GM18502 (cell line): ENCODE measurements around the gene CD58.

ENCODE experiments used
- ATAC-seq: cut with Tn5 transposase; IDR thresholded peaks from one replicate; pipeline ENCODE4 v1.9.1; 2021; ENCODE audit warnings: mild to moderate bottlenecking; ENCODE audit not compliant: unreplicated experiment, poor library complexity

The CD58 gene

DNA sequence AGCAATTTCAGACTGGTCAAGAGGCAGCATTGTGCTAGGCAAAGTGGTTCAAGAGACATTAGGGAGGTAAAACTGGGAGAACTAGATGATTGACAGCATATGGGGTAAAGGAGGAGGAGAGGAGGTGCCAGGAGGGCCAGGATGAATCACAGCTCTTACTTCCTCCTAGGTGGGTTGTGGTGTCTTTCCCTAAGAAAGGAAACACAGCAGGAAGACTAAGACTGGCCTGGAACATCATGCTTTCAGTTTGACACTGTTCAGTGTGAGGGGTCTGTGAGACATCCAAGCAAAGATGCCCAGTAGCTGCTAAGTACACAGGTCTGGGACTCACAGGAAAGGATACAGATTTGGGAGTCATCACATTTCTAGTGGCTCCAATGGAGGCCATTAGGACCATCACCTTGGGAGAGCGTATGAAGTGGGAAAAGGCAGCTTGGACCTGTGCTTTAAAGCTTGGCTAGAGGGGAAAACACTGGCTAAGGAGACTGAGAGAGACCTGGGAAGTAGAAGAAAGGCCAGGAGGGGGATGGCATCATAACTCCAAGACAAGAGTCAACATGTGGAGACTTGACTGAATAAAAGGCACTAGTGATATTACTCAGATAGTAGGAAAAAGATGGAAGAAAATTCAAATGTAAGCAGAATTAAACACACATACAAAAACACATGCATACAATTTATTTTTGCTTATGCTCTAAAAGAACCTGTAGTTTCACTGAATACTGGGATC, 17.3 kb downstream of the CD58 start:
- ATAC-seq: no peak

DNA sequence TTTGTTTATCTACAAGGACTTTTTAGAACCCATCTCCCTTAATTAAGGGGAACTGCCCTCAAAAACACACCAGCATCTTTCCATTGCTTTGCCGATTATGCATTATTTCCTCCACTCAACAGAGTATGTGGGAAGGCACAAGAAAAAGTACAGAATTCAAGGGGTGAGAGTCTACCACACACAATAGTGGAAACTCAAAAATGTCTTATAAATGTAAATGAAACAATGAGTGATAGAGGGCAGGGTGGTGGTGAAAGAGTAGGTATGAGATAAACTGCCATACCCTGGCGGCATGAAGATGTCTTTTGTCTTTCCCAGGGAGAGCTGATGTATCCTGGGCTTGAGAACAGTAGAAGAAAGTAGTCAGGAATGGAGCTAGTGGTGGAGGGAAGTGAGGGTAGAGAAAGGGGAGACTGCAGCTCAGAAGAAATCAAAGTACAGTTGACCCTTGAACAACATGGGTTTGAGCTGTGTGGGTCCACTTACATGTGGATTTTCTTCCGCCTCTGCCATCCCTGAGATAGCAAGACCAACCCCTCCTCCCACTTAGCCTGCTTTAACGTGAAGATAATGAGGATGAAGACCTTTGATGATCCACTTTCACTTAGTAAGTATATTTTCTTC, 24.4 kb downstream of the CD58 start:
- ATAC-seq: no peak

DNA sequence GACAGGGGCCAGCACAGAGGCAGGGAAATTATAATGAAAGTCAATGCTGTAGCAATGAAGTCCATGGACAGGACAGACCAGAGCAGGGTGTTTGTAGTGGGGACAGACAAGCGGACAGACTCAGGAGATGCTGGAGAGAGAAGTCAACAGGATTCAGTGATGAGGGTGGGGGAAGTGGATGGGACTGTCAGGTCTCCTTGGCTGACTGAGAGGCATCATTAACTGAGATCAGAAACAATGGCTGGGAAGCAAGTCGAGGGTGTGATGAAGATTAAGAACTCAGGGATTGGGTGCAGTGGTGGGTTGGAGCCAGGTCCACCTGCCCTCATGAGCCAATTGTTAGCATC, 25.5 kb downstream of the CD58 start:
- peak; percentile 4 for ATAC-seq

DNA sequence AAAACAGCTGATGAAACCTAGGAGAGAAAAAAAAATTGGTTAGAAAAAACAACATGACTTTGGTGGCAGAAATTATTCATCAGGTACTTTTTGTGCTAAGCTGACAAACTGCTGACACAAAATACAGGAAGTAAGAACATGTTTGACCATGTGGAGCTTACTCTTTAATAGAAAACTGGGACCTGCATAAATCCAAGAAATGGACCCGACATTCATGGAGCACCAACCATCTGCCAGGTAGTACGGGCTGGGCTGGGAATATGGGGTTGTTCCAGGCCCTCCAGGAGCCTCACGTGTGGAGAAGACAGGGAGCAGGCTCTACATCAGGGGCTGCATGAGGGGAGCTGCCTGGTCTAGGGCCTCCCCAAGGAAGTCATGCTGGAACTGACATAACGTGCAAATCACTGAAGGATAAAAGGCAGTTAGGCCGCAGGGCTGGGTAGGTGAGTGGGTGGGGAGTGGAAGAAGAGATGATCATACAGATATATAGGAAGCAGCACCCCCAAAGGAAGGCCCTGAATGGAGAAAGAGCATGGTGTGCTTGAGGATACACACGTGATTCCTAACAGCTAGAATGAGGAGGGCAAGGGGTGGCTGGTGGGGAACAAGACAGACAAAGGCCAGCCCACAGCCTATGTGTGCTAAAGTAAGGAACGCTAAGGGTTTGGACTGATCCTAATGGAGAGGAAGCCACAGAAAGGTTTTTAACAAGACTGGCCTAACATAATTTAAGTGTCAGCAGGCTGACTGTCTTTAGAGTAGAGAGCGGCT, 26.1 kb downstream of the CD58 start:
- peak; percentile 63 for ATAC-seq

DNA sequence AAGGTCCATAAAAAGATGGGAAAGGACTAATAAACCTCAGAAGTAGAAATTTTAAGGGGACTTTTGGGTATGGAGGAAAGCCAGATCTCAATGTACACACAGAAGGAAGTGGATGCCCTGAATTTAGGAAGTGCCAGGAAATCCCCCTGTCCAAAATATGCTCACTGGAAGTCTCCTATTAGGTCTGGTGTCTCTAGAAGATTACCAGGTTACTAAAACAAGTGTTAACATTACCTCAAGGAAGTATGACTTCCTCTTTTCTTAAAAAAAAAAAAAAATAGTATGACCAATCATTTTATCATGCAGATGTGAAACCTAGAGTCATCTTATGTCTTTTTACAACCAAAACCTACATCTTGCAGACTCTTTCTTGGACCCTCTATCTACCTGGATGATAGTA, 30.7 kb downstream of the CD58 start:
- ATAC-seq: peak; percentile 50

DNA sequence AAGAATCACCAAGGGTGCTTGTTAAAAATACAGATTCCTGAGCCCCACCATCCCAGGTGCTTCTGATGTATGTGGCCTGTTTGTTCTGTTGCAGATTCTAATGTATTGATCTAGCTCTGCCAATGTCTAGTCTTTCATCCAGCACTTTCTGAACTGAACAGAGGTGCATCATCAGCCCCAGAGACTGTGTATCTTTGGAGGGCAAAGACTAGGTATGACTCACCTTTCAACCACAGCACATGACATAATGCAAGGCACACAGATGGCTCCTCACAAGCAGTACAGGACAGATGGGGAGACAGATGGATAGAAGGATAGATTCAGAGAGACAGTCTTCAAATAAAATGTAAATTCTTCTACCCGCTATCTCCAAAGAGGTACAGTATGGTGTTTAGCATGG, 32.3 kb downstream of the CD58 start:
- ATAC-seq: peak; percentile 85

DNA sequence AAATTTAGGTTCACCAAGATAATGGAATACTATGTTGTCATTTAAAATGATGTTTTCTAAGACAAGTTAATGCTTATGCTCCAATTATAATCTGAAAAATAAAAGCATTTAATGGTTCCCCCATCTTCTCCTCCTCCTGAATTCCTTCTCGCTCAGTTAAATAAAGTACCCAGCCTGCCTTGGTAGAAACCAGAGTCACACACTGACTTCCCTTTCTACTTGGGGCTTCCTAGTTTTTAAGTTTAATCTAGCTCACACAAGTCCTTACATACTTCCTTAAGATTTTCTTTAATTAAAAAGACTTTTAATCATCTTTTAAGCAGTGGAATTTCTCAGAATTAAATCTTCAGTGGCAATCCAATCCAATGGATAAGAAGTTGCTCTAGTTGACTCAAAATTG, 32.9 kb downstream of the CD58 start:
- no peak for ATAC-seq

DNA sequence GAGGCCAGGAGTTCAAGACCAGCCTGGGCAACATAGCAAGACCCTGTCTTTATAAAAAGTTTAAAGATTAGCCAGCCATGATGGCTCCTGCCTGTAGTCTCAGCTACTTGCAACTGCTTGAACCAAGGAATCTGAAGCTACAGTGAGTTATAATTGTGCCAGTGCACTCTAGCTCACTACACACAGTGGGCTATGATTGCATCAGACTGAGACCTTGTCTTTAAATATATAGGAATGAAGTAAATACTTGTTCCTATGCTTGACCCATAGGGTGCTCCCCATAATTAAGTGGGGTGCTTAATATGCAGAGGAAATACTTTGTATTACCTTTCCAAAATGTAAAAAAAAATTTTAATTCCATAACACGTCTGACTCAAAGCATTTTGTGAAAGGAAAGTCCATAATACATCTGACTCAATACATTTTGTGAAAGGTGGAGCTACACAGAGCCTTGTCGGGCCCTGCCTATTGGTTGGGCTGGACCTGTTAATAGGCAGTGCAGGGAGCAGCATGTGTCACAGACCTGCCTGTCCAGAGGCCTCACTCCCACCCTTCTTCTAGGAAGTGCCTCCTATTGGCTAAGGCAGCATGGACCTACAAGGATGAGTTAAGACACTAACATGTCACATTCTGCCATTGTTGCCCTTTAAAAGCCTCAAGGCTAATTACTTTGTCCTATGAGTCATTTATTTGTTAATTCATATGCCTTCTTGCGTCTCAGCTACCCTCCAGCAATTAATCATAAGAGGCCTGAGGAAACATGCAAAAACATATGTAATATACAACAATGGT, 33.6 kb downstream of the CD58 start:
- no peak for ATAC-seq

DNA sequence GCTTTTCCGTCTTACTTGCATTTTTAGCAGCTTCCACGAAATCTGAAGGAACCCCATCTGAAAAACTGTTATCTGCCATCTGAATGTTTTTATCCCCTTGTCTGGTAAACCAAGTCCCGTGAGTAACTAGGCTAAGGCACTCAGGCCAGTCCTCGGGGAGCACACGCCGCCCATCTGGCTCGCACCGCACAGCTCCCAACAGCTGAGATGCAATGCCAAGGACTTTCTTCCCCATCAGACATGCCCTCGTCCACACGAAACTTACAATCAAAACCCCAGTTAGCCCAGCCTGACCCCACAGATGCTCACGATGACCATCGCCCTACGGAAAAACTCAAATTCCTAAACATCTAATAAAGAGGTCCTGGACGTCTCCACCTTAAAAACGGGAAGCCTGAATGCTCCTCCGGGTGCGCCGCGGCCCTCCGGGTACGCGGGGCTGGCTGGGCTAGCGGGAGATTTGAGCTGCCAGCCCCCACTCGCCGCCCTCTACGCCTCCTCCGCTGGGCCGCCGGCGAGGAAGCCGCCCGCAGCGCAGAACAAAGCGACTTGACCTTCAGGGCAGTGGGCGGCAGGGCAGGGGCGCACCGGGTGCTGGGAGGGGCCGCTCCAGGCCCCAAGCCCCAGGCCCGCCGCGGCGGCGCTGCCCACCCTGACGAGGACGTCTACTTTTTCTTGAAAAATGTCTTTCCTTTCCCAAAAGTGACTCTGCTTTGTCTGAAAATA, 36.6 kb downstream of the CD58 start:
- no peak for ATAC-seq

DNA sequence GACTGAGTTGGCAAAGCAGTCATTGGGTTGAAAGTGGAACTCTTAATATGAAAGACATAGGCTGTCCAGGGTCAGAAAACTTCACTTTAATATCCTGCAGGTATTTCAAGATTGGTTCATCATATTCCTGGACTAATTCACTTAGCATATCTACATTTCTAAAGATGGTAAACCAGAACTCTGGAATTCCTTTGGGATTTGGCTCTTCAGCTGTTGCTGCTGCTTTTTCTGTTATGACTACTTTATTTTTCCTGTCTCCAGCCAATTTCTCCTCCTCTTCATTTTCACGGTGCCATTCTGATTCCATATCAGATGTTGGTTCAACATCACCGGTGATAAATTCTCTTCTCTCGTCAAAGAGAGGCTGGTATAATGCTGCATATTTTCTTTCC, 37.4 kb downstream of the CD58 start:
- no peak for ATAC-seq

DNA sequence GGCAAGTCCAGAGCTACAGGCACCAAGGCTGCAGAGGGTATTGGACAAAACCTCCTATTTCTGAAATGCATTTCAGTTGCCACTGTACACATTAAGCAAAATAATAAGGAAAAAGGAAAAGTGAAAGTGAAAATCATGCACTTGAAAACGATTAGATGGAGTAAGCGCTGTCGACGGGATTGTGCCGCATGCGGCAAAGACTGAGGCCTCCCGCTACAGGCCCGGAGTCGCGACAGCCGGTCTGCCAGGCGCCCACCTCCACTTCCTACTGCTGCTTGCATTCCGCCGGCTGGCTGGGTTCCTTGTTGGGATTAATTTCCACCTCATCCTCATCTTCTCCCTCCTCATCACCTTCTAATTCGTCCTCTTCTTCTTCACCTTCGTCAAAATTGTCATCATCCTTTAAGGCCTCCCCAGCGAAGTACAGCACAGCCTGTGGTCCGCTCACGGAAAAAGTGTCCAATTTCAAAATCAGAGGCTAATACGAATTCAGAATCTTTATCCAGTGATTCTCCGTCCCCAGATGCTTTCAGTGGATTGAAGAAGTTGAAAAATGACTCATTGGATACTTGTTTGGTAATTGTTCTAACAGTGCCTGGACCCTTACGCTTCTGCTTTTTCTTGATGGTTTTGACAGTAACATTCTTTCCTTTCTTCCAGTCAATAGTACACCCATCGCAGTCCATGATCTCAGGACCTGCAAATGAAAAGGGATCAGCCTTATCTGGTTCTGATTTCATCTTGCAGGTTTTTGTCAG, 38.0 kb downstream of the CD58 start:
- no peak for ATAC-seq

DNA sequence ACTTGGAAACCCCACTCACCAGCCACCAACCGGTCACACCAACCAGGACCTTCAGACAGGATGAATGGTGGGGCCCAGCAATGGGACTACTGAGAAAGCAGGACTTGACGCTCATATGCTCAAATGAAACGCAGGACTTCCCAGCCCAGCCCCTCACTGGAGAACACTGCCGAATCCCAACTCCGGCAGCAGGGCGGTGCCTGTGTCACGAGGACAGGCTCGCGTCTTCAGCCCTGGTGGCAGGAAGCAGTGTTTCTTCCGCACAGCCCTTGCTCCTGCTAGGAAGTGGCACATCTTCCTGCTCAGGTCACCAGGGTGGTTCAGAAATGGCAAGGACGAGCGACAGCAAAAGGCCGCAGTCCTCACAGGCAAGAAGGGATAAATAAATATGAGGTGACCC, 38.9 kb downstream of the CD58 start:
- ATAC-seq: no peak

DNA sequence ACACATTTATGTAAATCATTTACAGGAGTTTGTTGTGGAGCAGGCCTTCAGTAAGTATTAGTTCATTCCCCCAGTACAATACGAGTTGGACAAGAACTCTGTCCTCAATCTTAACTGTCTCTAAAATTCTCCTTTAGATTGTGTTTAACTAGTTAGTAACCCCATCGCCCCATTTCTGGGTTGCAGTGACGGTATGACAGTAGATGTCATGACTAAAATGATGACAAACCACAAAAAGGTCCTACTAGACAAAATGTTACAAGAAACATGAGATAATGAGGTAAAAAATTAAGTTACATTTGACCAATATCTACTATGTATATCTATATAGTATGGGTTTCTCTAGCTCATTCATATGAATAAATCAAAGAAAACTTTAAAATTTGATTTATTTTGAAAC, 41.1 kb downstream of the CD58 start:
- ATAC-seq: no peak

DNA sequence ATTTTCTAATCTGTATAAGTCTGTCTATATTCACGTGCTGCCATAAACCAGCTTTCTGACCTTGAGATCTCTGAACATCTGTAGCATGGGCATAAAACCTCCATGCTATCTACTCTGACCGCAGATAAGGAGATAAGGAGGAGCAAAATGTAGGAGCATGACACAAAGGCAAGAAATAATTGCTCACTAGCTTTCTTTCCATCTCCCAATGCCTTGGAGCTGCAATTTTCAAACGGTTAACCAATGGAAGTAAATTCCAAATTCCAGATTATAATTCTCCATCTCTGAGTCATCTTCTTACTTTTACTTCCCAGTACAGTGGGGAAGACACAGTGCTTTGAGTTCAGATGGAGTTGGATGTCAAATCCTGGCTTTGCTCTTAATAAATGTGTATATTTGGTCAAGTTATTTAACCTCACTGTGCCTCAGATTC, 41.6 kb downstream of the CD58 start:
- ATAC-seq: no peak

DNA sequence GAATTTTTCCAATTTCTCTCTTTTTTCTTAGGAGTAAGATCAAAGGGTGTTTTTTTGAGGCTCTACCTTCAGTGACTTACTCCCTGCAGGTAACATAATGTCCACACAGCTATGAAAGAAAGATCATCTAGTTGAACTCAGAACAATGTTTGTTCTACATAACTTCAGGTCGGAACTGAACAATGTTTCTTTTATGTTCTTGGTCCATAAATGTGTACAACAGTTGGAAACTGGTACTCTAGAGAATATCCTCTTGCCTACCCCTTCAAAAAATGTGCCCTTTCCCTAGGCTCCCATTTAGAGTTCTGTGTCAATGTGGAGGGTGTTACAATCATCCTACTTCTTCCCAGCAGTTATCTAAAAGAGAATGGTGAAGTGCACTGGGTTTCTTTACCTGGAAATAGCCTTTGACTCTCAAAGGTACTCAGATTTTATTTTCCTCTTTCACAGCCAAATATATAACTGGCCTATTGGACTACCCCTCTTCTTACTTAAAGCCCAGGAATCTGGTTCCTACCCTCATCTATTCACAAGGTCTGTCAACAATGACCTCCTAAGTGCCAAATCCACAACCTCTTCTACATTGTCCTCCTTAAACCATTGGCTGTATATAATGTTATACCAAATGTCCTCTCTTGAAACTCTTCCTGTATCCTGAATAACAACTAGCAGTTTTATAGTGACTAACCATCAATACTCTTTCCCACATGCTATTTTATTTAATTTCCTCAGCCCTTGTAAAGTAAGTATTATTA, 42.3 kb downstream of the CD58 start:
- no peak for ATAC-seq

DNA sequence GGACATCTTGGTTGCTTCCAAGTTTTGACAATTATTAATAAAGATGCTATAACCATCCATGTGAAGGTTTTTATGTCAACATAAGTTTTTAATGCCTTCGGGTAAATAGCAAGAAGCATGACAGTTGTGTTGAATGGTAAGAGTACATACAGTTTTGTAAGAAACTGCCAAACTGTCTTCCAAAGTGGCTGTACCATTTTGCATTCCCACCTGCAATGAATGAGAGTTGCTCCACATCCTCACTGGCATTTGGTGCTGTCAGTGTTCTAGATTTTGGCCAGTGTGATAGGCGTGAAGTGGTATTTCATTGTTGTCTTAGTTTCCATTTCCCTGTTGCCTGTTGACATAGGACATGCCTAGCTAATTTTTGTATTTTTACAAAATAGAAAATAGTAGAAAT, 45.4 kb downstream of the CD58 start:
- no peak for ATAC-seq

DNA sequence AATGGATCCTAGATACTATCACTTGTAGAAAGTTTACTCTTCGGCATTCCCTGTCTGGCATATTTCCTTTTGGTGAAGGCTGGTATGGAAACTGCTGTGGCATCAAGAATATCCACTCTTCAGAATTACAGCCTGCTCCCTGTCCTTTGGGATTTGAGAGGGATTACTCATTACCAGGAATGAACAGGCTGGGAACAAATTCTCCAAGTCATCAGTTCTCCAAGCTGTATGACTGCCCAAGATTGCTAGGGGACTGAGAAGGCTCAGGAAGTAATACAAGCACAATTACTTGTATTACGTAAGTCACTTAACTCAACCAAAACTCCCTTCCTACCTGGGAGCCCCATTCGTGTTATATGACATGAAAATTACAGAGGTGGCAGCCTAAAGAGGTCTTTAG, 49.6 kb downstream of the CD58 start:
- no peak for ATAC-seq

DNA sequence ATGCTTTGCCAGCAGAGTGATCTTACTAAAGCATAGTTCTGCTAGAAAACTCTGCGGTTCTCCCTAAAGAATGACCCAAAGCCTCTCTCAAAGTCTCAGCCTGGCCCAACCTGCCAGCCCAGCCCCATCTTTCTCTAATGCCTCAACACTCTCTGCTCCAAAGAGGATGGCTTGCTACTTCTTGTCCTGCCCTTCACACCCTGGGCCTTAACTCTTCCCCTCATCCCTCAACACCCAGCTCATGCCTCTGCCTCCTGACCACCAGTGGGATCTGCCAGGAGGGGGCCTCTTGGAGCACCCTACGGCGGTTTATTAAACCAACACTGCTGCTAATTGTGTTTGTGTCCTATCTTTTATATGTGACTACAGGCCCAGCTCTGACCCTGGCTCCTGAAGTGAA, 52.4 kb downstream of the CD58 start:
- ATAC-seq: no peak

DNA sequence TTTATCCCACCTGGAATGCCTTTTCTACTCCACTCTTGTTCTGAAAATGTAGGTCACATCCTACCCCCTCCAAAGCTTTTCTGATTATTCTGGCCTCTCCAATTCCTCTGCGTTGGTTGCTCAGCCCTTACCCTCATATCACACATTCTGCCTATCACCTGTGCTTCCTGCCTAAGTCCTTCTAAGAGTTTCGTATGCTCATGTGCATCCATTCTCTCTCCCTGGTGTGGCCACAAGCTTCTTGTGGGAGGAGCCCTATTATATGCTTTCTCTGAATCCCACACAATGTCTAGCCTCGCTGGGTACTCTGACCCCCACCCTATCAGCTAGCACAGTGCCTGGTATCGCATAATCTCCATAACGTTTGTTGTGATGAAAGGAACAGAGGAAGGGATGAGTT, 54.2 kb downstream of the CD58 start:
- no peak for ATAC-seq
